IPS-11a (cell line): ENCODE results near the gene STAC3.
"Not testable (repeated sequence)": the region's sequence is repeated elsewhere in the genome, so short reads cannot be mapped to it uniquely, and the experiment has no call there.

Experiments used
- H3K4me3 ChIP-seq: one replicate; pipeline ENCODE4 v1.5.1; 2013; ENCODE audit warnings: low read depth, low read length, control low read depth

Gene STAC3

DNA sequence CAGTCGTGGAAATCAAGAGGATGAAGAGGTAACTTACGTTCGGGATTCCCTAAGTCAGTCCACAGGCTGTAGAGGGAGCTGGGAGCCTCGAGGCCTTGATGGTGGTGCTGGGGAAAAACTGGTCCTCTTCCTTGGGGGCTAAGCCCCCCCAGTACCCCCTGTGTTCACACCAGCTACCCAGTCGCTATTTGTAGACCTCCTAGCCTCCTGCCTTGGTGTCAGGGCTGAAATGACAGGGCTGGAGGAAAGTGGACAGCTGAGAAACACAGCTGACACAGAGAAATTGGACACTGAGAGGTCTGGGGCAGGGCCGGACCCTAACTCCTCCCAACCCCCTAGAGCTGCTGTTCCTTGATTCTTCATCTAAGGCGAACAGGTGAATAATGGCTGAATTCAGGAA lies at the start of gene STAC3:
TSS of gene STAC3 (minus strand) at position 232 of the 400 bp plus-strand sequence. CDS start 1,551 bp downstream, outside the sequence.
- H3K4me3 ChIP-seq, result no peak within 1 kb of the TSS

DNA sequence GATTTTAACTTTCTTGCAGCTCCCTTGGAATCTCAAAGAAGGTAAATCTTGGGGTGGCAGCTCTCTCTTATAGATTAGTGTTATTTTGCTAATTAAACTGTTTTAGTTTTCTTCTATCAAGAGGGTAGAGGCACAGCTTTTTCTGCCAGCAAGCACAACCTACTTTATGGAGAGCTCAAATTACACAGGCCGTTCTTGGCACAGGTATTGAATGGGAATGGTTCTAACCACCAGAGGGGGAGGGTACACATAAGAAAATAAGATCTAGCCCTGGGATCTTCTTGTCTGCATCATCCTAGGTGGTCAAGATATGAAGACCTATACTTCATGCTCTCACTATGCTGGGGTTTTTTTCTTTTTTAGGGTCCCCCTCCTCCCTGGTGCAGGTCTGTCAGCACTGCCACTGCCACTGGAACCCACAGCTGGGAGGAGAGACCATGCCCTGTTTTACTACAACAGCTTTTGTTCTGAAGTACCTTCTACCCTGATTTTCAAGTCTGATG lies 48.6 kb upstream of the STAC3 start:
- H3K4me3 ChIP-seq, result no peak overlapping the region

DNA sequence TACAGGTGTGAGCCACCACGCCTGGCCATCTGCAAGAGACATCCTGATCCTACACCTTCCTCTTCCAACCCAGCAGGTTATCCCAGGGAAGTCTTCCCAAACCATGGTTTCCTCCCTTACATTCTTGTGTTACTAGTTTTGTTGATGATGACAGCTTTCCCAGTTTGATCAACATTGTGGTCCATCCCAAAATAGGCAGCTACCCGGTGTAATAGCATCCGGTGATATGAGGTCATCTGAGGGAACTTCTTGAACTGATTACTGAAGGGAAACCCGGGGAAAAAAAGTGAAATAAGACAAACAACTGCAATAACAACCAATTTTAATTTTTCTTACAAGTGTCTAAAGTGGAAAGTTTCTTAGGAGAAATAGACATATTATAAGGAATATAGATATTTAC lies 45.3 kb upstream of the STAC3 start:
- H3K4me3 ChIP-seq, result no peak overlapping the region

DNA sequence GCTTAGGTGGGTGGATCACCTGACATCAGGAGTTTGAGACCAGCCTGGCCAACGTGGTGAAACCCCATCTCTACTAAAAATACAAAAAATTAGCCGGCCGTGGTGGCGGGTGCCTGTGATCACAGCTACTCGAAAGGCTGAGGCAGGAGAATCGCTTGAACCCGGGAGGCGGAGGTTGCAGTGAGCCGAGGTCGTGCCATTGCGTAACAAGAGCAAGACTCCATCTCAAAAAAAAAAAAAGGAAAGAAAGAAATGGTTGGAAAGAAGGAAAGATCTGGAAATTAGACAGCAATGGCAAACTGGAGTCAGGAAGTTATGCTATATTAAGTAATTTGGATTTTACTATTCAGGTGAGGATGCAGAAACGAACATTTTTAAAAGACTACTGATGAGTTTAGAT lies 31.1 kb upstream of the STAC3 start:
- H3K4me3 ChIP-seq, result not testable (repeated sequence)

DNA sequence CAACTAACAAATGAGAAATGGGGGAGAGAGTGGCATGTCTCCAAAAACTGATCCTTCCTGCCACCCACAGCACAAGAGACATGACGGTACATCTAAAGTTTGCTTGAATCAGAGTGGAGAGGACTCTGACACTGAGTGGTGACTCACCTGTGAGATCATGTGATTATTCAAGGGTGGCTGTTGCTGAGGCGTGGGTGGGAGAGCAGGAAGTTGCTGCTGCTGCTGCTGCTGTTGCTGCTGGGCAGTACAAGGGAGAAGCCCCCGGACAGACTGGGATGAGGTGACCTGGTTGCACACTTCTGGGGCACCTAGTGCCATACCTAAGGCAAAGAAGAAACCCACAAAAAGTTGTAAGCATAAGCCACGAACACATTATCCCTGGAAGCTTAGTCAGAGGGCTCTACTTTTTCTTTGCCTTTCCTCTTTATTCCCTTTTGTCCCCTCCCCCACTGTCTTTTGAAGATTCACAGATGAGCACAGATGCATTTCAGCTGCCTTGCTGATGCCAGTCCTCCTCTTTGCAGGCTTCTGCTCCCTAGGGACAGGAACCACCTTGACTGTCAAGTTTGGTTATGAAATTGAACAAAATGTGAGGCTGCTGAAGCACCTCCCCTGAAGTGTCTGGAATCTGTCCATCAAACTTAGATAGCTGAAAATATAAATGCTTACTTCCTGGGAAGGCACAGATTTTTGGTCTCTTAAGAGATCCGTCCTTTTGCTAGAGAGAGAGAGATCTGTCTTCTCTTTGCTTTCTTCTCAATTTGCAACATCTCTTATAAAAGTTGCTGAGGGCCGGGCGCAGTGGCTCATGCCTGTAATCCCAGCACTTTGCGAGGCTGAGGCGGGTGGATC lies 29.4 kb upstream of the STAC3 start:
- H3K4me3 ChIP-seq, result no peak overlapping the region

DNA sequence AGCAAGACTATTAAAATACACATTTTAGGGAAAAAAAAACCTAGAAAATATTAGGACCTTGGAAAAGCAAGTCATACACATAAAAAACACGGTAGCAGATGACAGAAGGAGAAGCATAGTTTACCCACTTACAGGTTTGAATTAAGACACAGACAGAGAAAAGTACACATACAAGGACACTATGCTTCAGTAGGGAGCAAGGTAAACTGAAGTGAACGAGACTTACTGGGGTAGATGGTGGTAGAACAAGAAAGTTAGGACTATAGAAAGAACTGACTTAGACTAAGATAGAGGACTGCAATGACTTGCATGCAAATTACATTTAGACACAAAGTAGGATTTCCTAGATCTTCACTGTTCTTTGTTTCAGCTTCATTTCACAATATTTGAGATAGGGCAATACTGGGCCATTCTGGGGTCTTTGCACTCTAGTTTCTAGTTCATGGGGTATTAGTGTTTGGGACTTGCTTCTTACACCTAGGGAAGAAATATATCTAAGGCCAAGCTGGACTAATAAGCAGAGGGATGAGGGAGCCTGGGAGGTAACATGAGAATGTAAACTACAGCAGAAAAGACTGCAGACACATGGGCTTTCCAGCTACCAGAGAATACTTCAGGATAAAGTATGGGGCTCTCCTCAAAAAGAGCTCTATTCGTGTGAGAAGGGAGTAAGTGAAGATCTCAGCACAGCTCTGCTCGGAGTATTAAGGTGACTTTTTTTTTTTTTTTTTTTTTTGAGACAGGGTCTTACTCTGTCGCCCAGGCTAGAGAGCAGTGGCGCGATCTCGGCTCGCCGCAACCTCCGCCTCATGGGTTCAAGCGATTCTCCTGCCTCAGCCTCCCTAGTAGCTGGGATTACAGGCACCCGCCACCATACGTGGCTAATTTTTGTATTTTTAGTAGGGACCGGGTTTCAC lies 27.7 kb upstream of the STAC3 start:
- H3K4me3 ChIP-seq, result no peak overlapping the region

DNA sequence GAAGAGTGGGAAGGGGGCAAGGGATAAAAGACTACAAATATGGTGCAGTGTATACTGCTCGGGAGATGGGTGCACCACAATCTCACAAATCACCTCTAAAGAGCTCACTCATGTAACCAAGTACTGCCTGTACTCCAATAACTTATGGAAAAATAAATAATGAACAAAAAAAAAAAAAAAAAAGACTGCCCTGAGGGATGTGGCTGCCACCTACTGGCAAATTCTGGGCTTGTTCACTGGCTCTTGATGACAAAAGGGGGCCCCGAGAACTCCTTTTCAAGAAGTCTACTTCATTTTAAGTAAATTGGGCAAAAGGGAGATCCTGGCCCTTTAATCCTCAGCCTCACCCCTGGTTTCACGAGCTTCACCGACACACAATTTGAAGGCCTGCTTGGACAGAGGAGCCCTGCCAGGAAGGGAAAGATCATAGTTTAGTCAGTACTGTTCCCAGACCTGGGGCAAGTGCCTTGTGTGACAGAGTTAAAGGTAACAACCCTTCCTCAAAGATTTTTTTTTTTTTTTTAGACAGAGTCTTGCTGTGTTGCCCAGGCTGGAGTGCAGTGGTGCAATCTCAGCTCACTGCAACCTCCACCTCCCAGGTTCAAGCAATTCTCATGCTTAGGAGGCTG lies 26.1 kb upstream of the STAC3 start:
- no peak overlapping the region for H3K4me3 ChIP-seq

DNA sequence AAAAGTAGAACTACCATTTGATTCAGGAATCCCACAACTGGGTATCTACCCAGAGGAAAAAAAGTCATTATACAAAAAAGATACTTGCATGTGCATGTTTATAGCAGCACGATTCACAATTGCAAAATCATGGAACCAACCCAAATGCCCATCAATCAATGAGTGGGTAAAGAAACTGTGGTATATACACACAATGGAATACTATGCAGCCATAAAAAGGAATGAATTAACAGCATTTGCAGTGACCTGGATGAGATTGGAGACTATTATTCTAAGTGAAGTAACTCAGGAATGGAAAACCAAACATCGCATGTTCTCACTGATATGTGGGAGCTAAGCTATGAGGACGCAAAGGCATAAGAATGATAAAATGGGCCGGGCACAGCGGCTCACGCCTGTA lies 25.2 kb upstream of the STAC3 start:
- H3K4me3 ChIP-seq, result not testable (repeated sequence)

DNA sequence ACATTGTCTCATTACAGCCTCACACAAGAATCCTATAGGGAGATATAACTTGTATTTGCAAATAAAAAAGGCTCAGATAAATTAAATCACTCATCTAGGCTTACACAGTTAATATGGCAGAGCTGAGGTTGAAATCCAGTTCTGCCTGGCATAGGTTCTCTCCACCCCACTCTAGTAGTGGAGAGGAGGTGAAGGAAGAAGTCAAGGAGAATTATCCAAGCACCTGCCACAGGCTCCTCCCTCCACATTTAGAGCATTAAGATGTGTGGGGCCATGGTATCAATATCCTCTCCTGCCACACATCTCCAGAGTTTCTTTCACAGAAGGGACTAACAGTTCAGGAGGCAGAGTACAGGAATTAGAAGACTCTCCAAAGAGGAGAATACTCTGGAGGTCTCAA lies 22.5 kb upstream of the STAC3 start:
- no peak overlapping the region for H3K4me3 ChIP-seq

DNA sequence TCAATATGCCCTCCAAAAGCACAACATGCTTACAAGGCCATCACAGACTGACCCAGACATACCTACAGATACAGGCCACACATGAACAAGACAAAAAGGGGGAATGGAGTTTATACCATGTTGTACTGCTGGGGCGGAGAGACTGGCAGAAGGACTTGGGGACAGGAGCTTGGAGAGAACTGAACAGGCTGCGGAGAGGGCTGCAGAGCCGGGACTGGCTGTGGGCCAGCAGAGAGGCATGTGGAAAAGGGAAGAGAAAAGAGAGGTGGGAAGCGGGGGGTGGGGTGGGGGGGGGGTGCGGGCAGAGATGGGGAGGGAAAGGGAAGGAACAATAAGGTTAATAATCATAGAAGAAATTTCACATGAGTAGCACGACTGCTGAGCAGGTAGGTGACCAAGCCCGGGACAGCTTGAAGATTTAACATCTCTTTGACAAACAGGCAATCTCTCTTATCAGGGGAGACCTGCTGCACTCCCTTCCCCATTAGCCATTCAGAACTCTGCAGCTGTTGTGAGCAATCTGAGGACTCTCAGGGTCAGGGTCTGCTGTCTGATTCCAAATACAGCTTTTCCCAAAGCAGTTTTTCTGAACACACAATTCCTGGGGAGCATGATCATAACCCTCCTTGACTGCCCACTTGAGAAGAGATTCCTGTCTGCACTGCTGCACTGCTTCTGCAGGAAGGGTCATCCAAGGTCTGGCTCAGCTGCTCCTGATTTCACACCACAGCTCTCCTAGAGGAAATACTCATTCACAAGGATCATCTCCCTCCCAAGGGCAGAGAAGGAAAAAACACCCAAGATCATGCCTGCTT lies 21.6 kb upstream of the STAC3 start:
- no peak overlapping the region for H3K4me3 ChIP-seq

DNA sequence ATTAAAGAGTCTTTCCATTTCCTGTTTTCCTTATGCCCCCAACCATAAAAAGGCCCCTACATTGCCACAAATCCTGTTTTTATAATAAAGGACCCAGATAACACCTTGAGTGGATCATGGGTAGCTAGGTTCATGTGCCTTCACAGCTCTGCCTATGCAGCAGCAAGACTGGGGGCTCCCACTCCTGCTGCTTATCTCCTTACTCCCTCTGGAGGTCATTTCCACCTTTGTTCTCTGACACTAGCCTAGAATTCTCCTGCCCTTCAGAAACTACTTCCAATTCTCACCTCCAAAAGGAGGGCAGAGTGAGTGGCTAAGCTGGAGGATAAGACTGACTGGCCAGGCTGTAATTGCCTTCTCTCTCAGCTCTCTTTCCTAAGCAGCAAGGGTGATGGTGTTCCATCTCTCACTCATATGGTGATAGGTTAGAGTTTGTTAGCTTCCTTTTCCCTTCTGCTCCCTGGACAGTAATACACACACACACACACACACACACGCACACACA lies 20.0 kb upstream of the STAC3 start:
- no peak overlapping the region for H3K4me3 ChIP-seq

DNA sequence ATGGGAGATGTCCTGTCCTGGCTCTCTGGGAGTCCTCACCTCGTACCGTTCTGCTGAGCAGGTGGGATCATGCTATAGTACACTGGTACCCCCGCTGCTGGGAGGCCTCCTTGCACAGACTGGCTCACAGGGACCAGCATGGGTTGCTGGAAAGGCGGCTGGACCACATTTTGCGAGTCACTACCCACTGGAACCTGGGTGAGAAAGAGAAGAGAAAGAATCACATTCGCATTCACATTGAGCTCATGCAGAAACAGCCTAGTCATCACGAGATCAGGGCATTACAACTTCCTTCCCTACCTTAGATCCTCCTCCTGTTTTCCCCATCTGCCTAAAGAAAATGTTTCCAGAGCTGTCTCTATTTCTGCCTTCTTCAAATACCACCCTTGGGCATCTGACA lies 17.3 kb upstream of the STAC3 start:
- no peak overlapping the region for H3K4me3 ChIP-seq

DNA sequence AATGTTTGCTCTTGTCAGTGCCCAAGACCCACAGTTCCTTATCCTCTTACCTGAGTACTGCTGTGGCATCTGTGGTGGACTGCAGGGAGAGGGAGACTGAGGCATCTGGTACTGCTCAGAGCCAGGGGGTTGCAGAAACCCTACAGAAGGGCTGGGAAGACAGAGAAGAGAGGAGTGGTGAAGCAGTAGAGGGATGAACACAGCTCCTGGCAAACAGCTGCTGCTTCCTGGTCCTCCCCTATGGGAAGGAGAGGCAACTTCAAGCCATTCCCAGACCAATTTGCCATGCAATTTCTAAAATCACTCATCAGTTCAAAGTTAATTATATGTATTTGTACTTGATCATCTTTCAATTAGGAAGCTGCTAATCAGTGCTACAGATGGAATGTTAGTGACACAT lies 15.7 kb upstream of the STAC3 start:
- no peak overlapping the region for H3K4me3 ChIP-seq

DNA sequence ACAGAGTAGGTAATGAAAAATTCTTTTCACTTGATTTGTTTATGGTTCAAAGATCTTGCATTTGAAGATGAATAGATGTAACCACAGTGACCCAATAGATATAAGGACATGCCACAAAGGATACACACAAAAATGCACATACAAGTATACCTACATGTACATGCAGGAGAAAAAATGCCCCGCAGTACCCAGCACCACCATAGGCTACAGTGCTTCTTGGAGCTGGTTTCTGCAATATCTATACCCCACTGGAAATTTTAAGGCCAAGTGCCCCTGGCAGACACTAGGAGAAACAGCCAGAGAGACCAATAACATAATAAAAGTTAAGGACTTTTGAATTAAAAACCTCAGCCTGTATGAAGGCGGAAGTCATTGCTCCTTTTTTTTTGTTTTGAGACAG lies 12.1 kb upstream of the STAC3 start:
- no peak overlapping the region for H3K4me3 ChIP-seq

DNA sequence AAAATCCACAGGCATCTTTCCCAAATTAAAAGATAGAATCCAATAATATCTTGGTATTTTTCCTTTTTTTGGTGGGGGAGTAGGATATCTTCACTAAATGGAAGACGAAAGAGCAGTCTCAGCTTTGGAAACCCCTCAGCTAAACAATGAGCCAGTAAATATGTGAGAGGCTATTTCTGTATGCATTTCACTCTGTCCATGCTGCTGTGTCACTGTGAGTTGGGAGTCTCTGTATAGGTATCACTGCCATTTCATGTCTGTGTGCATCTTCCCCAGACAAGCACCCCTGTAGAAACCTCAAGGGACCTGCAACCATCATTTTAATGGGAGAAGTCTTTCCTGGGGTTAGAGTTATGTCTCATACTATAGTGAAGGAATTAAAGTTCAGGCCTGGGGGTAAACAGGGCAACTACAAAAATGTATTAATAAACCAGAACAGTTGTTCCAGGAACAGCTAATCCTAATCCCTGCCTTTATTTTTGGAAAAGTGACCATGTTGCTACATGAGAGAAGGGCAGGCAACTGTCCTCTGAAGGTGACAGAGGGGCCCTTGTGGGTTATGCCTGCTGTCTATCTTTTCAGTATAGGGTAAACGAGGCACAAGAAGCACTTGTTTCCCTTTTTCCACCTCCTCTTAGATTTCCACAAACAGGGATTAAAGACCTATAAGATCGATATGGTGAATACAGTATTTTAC lies 11.3 kb upstream of the STAC3 start:
- H3K4me3 ChIP-seq, result no peak overlapping the region

DNA sequence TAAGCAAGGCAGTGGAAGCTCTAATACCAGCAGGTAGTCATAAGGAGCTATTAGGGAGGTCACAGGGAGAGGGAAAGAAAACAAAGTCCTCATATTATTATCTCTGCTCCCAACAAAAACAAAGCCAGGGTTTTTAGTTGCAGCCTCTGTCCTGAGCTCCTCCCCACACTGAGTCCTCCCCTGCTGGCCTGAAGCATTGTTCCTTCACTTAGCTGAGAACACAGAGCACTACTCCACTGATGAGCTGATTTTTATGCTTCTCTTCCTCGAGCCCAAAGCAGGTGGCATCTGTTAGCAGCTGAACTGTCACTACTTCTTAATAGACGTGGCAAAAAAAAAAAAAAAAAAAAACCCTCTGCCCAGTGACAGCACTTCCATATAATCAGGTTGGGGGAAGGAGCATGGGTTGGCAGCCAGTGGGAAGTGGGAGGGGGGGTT lies 10.5 kb upstream of the STAC3 start:
- H3K4me3 ChIP-seq, result no peak overlapping the region

DNA sequence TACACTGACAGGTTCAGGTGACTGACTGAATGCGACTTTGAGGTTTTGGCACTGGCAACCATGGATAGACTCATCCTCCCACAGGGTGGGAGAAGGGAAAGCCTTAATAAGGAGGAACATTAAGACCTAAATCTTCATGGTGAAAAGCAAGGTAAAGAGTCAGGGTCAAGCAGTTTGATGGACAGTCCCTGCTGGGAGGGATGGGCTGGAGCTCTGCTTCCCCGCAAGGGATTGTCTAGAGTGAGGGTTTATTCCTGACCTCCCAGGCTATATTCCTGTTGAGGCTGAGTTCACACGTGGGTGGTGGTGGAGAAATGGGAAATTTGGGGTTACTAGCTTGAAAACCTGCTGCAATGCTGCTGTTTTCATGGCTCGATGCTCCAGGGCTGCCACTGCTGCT lies 9.4 kb upstream of the STAC3 start:
- H3K4me3 ChIP-seq, result no peak overlapping the region

DNA sequence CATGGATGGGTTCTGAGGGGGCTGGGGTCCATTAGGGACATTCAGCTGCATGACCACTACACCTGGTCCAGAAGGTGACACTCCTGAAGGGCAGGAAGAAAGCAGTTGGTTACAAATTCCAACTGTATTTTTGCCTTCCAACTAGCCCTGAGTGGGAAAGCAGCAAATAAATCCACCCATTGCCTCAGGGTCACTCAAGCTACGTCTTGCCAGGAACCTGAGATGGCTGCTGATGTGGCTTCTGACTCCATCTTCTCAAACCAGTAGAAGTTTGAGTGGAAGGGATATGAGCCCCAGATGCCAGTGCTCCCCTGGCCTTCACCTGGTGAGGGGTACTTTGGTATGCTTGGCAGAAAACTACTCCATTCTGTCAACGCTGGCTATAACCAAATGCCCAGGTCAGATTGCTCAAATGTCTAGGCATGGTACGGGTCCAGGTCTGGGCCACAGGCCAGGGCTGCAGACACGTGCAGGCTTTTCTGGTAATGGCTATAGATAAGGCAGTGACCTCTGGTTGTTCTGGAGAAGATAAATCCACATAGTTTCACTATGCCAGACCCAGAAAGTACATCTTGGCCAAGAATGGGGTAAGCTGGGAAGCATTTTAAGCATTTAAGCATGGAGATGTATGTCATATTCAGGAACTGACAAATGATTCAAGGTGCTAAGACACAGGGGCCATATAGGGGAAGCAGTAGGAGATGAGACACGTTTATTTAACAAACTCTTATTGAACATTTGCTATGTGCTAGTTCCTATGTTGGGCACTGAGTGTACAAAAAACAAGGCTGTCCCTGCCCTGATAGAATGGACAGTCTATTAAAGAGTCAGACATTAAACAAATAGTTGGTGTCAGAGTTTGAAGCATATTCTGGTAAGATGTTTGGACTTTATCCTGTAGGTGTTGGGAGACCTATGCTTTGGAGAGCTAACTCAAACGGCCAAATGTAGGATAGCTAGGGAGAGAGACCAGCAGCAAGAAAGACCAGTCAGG lies 8.3 kb upstream of the STAC3 start:
- no peak overlapping the region for H3K4me3 ChIP-seq
